ENCODE measurements around the gene KL.
A peak's percentile ranks its signal among the peaks of the same experiment; 100 is the strongest.

The KL gene

GRCh38 chr13:33011828-33012470 is 4.3 kb upstream of the KL start:
- no peak overlapping the region for H3K9ac ChIP-seq (ENCODE audit: insufficient read length, low read depth)
- no peak for DNase-seq (ENCODE audit: low read depth, low spot score)
- H3K4me1 ChIP-seq (ENCODE audit: insufficient read depth, insufficient read length), result no peaks in the 10 kb centered on the region

GRCh38 chr13:33014291-33014690 is 1.9 kb upstream of the KL start:
- H3K4me3 ChIP-seq (ENCODE audit: insufficient read length, low read depth), result no peak overlapping the region
- no peaks in the 10 kb centered on the region for H3K9me3 ChIP-seq (ENCODE audit: insufficient read depth, low read length)
- H3K27me3 ChIP-seq (ENCODE audit: insufficient read depth, insufficient read length), result peaks cover 53% of the 10 kb centered on the region
- no peak for TF ChIP-seq YY1 (IDR thresholded peaks at IDR 0.05; ENCODE audit: insufficient read depth, insufficient read length)
- H3K4me1 ChIP-seq (ENCODE audit: insufficient read depth, insufficient read length), result no peaks in the 10 kb centered on the region
- no peak overlapping the region for H3K9ac ChIP-seq (ENCODE audit: insufficient read length, low read depth)
- no peaks in the 10 kb centered on the region for H3K36me3 ChIP-seq (ENCODE audit: insufficient read depth, insufficient read length, low read length)
- DNase-seq (ENCODE audit: low read depth, low spot score), result no peak

More at GRCh38 chr13:33011828-33012470, 4.3 kb upstream of the KL start:
- H3K36me3 ChIP-seq (ENCODE audit: insufficient read depth, insufficient read length, low read length), result no peaks in the 10 kb centered on the region
- no peak overlapping the region for H3K4me3 ChIP-seq (ENCODE audit: insufficient read length, low read depth)
- H3K27me3 ChIP-seq (ENCODE audit: insufficient read depth, insufficient read length), result peaks cover 35% of the 10 kb centered on the region
- no peak for TF ChIP-seq ZNF274 (IDR thresholded peaks at IDR 0.05; ENCODE audit: low read depth, low read length)
- no peak for TF ChIP-seq YY1 (IDR thresholded peaks at IDR 0.05; ENCODE audit: insufficient read depth, insufficient read length)
- no peak for TF ChIP-seq SUZ12 (IDR thresholded peaks at IDR 0.05; ENCODE audit: extremely low read depth, insufficient read depth, insufficient read length)
- H3K9me3 ChIP-seq (ENCODE audit: insufficient read depth, low read length), result peaks cover 17% of the 10 kb centered on the region

- TF ChIP-seq SUZ12 (IDR thresholded peaks at IDR 0.05; ENCODE audit: extremely low read depth, insufficient read depth, insufficient read length) (peak; percentile 37), YY1 (IDR thresholded peaks at IDR 0.05; ENCODE audit: insufficient read depth, insufficient read length) (no peak)
- Histone ChIP-seq H3K9ac (ENCODE audit: insufficient read length, low read depth) (no peak overlapping the region), H3K4me1 (ENCODE audit: insufficient read depth, insufficient read length) (no peaks in the 10 kb centered on the region), H3K9me3 (ENCODE audit: insufficient read depth, low read length) (no peaks in the 10 kb centered on the region), H3K27me3 (ENCODE audit: insufficient read depth, insufficient read length) (peaks cover 61% of the 10 kb centered on the region), H3K4me3 (ENCODE audit: insufficient read length, low read depth) (no peak overlapping the region), H3K36me3 (ENCODE audit: insufficient read depth, insufficient read length, low read length) (no peaks in the 10 kb centered on the region)
- DNase-seq (ENCODE audit: low read depth, low spot score), result no peak
These were observed 968 bp upstream of the KL start for GRCh38 chr13:33015241-33015668.

GRCh38 chr13:33015791-33016323 is 366 bp upstream of the KL start:
- TF ChIP-seq SUZ12 (IDR thresholded peaks at IDR 0.05; ENCODE audit: extremely low read depth, insufficient read depth, insufficient read length) (no peak), ZNF274 (IDR thresholded peaks at IDR 0.05; ENCODE audit: low read depth, low read length) (no peak)

GRCh38 chr13:33017323-33017929 is 1.2 kb downstream of the KL start:
- no peak overlapping the region for H3K9ac ChIP-seq (ENCODE audit: insufficient read length, low read depth)
- DNase-seq (ENCODE audit: low read depth, low spot score), result no peak
- no peaks in the 10 kb centered on the region for H3K9me3 ChIP-seq (ENCODE audit: insufficient read depth, low read length)
- H3K4me3 ChIP-seq (ENCODE audit: insufficient read length, low read depth), result no peak overlapping the region
- H3K4me1 ChIP-seq (ENCODE audit: insufficient read depth, insufficient read length), result no peaks in the 10 kb centered on the region
- H3K27me3 ChIP-seq (ENCODE audit: insufficient read depth, insufficient read length), result peaks cover 61% of the 10 kb centered on the region
- no peaks in the 10 kb centered on the region for H3K36me3 ChIP-seq (ENCODE audit: insufficient read depth, insufficient read length, low read length)
- no peak for TF ChIP-seq YY1 (IDR thresholded peaks at IDR 0.05; ENCODE audit: insufficient read depth, insufficient read length)
- TF ChIP-seq ZNF274 (IDR thresholded peaks at IDR 0.05; ENCODE audit: low read depth, low read length), result no peak
- TF ChIP-seq SUZ12 (IDR thresholded peaks at IDR 0.05; ENCODE audit: extremely low read depth, insufficient read depth, insufficient read length), result no peak

More at GRCh38 chr13:33015791-33016323, 366 bp upstream of the KL start:
- Histone ChIP-seq H3K9me3 (ENCODE audit: insufficient read depth, low read length) (no peaks in the 10 kb centered on the region), H3K27me3 (ENCODE audit: insufficient read depth, insufficient read length) (peaks cover 61% of the 10 kb centered on the region), H3K36me3 (ENCODE audit: insufficient read depth, insufficient read length, low read length) (no peaks in the 10 kb centered on the region), H3K4me1 (ENCODE audit: insufficient read depth, insufficient read length) (no peaks in the 10 kb centered on the region), H3K4me3 (ENCODE audit: insufficient read length, low read depth) (no peak overlapping the region), H3K9ac (ENCODE audit: insufficient read length, low read depth) (no peak overlapping the region)
- DNase-seq (ENCODE audit: low read depth, low spot score), result no peak

- no peaks in the 10 kb centered on the region for H3K9me3 ChIP-seq (ENCODE audit: insufficient read depth, low read length)
- no peak for DNase-seq (ENCODE audit: low read depth, low spot score)
- H3K4me3 ChIP-seq (ENCODE audit: insufficient read length, low read depth), result no peak overlapping the region
- peaks cover 55% of the 10 kb centered on the region for H3K27me3 ChIP-seq (ENCODE audit: insufficient read depth, insufficient read length)
- no peaks in the 10 kb centered on the region for H3K4me1 ChIP-seq (ENCODE audit: insufficient read depth, insufficient read length)
- no peaks in the 10 kb centered on the region for H3K36me3 ChIP-seq (ENCODE audit: insufficient read depth, insufficient read length, low read length)
- no peak overlapping the region for H3K9ac ChIP-seq (ENCODE audit: insufficient read length, low read depth)
- no peak for TF ChIP-seq ZNF274 (IDR thresholded peaks at IDR 0.05; ENCODE audit: low read depth, low read length)
- no peak for TF ChIP-seq SUZ12 (IDR thresholded peaks at IDR 0.05; ENCODE audit: extremely low read depth, insufficient read depth, insufficient read length)
- no peak for TF ChIP-seq YY1 (IDR thresholded peaks at IDR 0.05; ENCODE audit: insufficient read depth, insufficient read length)
These were observed 2.7 kb downstream of the KL start for GRCh38 chr13:33018886-33019285.

- DNase-seq (ENCODE audit: low read depth, low spot score), result no peak
- TF ChIP-seq YY1 (IDR thresholded peaks at IDR 0.05; ENCODE audit: insufficient read depth, insufficient read length) (no peak), ZNF274 (IDR thresholded peaks at IDR 0.05; ENCODE audit: low read depth, low read length) (no peak), SUZ12 (IDR thresholded peaks at IDR 0.05; ENCODE audit: extremely low read depth, insufficient read depth, insufficient read length) (no peak)
- no peak overlapping the region for H3K9ac ChIP-seq (ENCODE audit: insufficient read length, low read depth)
These were observed 6.8 kb downstream of the KL start for GRCh38 chr13:33022986-33023385.

More at GRCh38 chr13:33022986-33023385, 6.8 kb downstream of the KL start:
- H3K4me1 ChIP-seq (ENCODE audit: insufficient read depth, insufficient read length), result no peaks in the 10 kb centered on the region
- H3K27me3 ChIP-seq (ENCODE audit: insufficient read depth, insufficient read length), result peaks cover 16% of the 10 kb centered on the region
- no peaks in the 10 kb centered on the region for H3K36me3 ChIP-seq (ENCODE audit: insufficient read depth, insufficient read length, low read length)
- H3K4me3 ChIP-seq (ENCODE audit: insufficient read length, low read depth), result no peak overlapping the region
- no peaks in the 10 kb centered on the region for H3K9me3 ChIP-seq (ENCODE audit: insufficient read depth, low read length)
